Activated CD8-positive, alpha-beta memory T cell treated with anti-CD3 and anti-CD28 coated beads, Interleukin-2, amount 50 U/mL, for 24 hours (primary cell): ENCODE data around the gene MGST3.
"Not testable (repeated sequence)": the region's sequence is repeated elsewhere in the genome, so short reads cannot be mapped to it uniquely, and the experiment has no call there.

Experiments
- DNase-seq: peaks from one replicate; pipeline ENCODE4 v3.0.0-alpha.2; 2020; ENCODE audit errors: extremely low read depth

Gene MGST3

DNA sequence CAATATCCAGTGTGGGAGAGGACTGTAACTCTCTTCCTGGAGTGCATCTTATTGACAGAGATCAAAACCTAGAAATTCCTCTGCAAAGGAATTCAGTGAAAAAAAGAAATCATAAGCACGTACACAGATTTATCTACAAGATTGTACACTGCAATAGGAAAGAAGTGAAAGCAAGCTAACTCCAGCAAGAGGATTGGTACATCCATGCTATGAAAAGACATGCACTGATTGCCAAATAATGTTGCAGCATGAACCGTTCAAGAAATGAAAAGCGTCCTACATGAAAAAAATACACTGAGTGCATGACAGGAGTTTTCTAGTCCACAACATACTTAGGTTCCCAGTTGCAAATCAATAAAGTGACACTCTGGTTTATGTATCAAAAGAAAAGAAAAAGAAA is 1.9 kb upstream of the MGST3 start:
- no peak for DNase-seq

- DNase-seq: no peak
Observed at GRCh38 chr1:165629848-165630628, 996 bp upstream of the MGST3 start.

- DNase-seq: no peak
Observed at GRCh38 chr1:165631342-165632151, 513 bp downstream of the MGST3 start.

GRCh38 chr1:165632152-165632469 is 1.1 kb downstream of the MGST3 start:
- DNase-seq: no peak

GRCh38 chr1:165632491-165632890 is 1.5 kb downstream of the MGST3 start:
- no peak for DNase-seq

- DNase-seq: no peak
Observed at GRCh38 chr1:165633614-165634013, 2.6 kb downstream of the MGST3 start.

- DNase-seq: no peak
Observed at GRCh38 chr1:165634154-165634921, 3.3 kb downstream of the MGST3 start.

GRCh38 chr1:165635329-165635728 is 4.3 kb downstream of the MGST3 start:
- no peak for DNase-seq

DNA sequence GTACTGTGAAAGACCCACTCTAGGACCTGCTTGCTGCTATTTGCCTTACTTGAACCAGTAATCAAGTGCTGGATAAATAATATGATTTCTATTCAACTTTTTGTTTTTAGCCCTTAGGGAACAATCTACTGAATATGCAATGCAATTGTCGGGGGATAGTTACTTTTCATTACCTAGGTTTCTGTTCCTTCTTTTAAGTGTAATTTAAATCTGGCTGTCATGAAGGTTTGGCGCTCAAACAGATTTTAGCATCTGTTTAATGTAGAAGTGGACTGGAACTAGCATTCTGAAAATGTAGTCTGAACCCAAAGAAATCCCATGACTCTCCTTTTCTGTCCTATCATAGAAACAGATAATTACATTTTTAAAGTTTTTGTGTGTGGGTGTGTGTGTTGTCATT is 4.8 kb downstream of the MGST3 start:
- DNase-seq: no peak

DNA sequence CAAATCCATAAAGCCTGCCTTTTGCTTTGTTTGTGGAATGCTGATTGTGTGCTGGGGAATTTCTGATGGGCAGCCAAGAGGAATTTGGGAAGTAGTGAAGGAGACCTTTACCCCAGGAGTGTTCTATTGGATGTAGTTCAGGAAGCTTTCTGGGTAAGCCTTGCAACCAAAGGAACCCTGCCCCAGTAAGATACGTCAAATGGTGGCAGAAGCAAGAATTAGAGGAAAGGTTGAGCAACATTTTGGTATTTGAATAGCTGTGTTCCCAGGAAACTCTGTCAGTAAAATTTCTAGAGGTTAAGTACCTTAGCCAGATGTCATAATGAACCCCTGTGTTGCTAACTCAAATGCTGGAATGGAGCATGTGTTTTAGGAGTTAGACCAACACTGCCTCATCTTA is 6.4 kb downstream of the MGST3 start:
- DNase-seq: no peak

GRCh38 chr1:165638211-165638610 is 7.2 kb downstream of the MGST3 start:
- not testable (repeated sequence) for DNase-seq

DNA sequence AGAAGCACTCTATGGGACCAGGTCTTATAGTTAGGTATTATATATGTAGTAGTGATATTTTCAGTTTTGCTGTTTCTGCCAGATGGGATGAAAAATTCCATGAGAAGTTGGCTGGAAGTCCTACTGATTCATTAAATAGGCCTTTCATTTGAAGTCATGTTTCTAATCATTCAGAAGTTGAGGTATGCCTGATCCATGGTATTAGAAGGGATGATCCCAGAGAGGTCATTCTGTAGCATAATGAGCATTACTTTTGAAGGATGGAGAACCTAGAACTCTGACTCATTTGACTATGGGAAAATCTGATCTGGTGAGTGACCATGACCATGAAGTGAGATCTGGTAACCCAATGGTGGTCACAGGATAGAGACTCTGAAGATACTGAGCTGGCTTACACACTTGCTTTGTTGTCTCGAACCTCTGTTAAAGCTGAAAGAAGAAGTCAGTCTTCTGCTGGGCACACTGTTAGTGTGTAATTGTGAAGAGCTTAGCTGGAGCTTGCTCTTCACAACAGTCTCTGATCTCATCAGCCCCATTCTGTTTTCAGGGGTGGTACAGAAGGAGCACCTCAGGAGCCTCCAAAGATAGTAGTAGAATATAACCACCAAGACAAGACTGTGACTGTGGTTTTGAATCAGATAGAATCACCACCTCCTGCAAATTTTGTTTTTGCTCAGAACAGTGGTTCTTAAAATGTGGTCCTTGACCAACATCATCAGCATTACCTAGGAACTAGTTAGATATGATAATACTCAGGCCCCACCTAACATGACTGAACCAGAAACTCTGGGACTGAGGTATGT is 9.0 kb downstream of the MGST3 start:
- DNase-seq: no peak

DNA sequence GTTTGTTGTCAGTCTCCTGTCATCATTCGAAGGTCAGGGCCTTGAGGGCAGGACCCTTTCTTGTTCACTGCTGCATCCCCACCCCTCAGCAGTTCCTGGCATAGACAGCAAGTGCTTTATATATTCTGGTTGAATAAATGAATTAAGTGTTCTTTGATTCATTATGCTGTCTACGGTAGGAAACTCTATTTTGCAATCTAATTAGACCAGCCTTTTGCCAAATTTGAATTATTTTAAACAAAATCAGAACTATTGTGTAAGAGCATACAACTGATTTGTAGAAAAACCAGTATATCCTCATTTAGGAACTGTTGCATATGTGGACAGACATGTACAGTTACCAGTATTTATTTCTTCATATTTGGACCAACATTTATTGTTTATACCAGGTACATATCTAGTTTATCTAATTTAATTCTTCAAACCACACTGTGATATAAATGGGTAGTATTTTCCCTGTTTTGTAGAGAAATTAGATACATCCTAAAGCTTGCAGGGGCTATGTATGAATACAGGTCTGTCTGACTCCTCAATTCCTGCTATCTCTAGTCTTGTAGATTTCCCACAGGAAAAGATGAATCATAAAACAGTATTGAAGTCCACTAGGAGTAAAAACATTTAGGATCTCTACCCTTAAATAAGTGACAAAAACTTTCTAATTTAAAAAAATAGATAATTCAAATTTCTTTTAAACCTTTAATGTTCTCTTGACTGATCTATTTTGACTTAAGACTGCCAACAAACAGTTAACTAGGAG is 10.4 kb downstream of the MGST3 start:
- DNase-seq: no peak

GRCh38 chr1:165644064-165644735 is 13.2 kb downstream of the MGST3 start:
- DNase-seq: no peak

GRCh38 chr1:165645654-165646366 is 14.8 kb downstream of the MGST3 start:
- no peak for DNase-seq

DNA sequence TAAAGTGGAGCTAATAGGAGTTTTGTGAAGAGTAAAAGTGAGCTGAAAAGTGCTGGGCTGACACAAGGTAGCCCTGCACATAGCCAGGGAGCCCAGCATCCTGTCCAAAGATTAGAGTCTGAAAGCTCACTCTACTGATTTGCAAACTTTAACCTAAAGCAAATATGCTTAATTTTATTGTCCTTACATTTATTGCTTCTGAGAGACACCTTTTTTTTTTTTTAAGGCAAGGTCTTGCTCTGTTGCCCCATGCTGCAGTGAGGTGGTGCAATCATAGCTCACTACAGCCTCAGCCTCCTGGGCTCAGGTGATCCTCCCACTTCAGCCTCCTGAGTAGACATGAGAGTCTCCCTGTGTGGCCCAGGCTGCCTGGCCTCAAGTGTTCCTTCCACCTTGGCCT is 16.5 kb downstream of the MGST3 start:
- DNase-seq: no peak

DNA sequence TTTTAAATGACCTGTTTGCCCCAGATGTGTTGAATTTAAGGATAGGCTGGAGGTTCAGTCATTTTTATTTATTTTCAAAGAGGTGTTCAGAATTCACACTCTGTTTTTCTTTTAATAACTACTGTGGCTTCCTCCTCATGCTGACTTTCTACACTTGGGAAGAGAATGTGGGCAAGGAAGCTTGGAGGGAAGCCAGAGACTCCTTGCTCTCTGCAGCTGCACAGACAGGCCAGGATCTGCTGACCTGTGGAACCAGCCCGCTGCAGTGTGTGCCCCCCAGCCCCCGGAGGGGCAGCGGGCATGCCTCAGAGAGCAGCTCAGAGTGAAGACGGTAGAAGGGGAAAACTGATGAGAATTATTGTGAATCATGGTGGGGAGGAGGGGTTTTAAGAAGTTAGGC is 16.9 kb downstream of the MGST3 start:
- DNase-seq: no peak

GRCh38 chr1:165648919-165649572 is 18.0 kb downstream of the MGST3 start:
- no peak for DNase-seq

DNA sequence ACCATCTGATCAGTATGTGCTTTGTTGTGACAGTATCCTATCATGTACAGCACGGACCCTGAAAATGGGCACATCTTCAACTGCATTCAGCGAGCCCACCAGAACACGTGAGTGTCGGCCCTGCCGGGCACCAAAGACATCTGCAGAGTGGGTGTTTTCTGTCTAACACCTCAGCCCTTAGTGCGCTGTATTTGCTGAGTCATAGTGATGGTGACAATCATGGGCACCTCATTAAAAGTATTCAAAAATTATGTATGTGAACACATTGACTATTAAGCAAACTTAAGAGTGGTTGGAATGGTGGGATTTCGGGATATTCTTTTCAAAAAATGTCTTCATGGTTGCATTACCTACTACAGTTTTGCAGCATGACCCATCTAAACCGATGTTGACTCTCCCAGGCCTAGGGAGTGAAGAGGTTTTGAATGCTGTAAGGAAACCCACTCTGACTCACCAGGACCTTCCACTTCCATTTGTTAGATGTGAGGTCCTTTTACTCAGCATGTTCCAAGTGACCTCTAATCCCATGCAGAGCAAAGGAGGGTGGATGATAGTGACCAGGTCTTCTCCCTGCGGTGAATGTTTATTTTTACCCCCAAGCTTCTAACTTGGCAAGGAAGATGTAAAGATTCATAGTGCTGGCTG is 20.1 kb downstream of the MGST3 start:
- DNase-seq: no peak
